ENCODE measurements around the gene LDHD.

GRCh38 chr16:75066861-75067447 lies 49.6 kb downstream of the LDHD start:
- TF ChIP-seq ESRRA (IDR thresholded peaks at IDR 0.05; ENCODE audit: low read length) = no peak
- TF ChIP-seq SIN3A (IDR thresholded peaks at IDR 0.05; ENCODE audit: low read depth, low read length) = no peak
- no peak for TF ChIP-seq CTCF (IDR thresholded peaks at IDR 0.05 in 2 of 3, conservative IDR thresholded peaks at IDR 0.05 in 1 of 3; ENCODE audit: control insufficient read depth in 2 of 3, extremely low read depth in 1 of 3, insufficient read depth in 1 of 3, low read depth in 3 of 3, low read length in 3 of 3)
- TF ChIP-seq REST (IDR thresholded peaks at IDR 0.05; ENCODE audit: low read depth, low read length) = no peak
- no peak for TF ChIP-seq ZBED1 (IDR thresholded peaks at IDR 0.05; ENCODE audit: borderline replicate concordance)
